ENCODE data around the gene RAPGEF1.

Gene RAPGEF1

DNA sequence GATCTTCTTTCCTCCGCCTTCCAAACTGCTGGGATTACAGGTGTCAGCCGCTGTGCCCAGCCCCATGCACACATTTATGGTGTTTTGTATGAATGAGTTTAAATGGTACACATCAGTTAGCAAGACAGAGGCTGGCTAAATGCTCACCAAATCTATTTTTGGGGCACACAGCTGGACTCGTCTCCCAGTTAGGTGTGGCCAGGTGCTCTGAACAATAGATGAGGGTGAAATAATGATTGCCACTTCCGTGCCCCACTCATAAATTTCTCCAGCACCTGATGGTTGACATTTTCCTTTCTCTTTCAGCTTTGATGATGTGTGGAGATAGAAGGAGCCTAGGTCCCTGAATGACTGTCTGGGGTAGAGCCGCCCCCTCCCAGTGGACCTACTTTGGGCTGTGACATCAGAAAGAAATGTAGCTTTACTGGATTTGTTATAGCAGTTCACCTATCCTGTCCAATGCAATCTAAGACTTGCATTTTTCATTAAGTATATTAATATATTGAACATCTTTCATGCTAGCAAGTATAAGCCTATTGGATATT is 8.6 kb upstream of the RAPGEF1 start:
- DNase-seq, result no peak

DNA sequence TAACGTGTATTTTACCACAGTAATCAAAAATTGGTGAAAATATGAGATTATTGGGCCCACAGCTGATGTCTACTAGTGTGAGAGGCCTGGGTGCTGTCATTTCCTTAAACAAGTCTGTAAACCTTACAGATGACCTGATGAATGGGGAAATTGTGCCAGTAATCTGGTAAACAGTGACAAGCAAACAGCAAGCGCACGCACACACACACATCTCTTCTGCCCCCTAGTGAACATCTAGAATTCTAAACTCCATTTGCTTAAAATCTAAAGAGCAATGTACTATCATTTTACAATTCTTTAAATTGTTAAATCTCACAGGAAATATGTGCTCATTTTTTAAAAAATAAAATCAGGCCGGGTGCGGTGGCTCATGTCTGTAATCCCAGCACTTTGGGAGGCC is 7.5 kb upstream of the RAPGEF1 start:
- DNase-seq, result peak; percentile 49

DNA sequence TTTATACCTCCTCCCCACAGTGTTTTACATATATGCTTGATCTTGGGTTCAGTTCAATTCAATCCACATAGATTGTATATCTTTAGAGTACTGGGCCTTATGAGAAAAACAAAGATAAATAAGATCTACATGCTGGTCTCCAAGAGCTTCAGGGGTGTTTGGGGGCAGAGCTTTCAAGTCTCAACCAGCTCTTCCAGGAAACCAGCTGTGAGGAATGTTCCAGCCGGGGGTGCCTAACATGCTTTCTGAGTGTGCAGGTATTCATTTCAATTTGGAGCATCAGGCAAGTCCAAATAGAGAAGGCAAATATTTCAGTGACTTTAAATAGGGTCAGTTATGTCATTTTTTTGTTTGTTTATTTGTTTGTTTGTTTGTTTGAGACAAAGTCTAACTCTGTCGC is 5.7 kb upstream of the RAPGEF1 start:
- DNase-seq, result no peak

DNA sequence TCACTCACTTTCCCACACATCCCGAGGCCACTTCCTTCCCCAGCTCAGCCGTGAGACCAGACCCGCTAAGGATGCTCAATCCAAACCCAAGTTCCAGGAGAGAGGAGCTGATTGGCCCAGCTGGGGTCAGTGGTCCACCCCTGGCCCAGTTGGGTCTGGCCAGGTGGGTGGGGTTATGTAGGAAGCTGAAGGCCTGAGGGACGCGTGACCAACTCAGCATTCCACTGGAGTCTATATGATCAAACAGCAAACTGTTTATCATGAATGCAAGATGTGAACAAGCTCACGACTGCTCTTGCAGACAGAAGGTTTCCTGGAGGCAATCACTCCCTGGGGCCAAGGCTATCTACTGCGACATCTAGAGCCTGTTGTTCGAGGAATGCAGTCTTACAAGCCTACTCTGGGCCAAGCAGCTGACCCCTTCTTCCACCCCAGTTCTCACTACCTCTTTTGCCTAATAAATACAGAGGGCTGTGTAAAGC is 4.9 kb upstream of the RAPGEF1 start:
- no peak for DNase-seq

DNA sequence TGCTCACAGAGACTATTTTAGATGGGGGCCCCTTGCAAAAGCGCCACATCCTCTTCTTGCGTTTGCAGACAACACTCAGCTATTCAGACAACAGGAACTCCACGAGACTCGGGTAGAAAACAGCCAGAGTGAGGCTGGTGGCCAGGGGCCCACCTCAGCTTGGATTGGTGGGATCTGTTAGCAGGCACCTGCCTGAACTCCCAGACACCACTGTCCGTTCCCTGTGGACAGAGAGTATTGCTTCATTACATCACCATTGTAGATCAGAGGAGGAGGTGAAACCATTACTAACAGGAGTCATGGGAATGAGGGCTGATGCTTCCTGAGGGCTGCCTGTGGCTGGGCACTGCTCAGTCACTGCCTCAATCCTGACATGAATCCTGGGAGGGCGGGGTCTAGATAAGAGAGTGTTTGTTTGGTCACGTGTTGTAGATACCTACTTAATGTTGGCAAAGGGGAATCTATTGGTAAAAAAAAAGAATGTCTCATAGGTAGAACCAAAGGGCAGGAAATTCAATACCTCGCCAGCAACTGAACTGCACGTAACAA is 4.4 kb upstream of the RAPGEF1 start:
- no peak for DNase-seq

DNA sequence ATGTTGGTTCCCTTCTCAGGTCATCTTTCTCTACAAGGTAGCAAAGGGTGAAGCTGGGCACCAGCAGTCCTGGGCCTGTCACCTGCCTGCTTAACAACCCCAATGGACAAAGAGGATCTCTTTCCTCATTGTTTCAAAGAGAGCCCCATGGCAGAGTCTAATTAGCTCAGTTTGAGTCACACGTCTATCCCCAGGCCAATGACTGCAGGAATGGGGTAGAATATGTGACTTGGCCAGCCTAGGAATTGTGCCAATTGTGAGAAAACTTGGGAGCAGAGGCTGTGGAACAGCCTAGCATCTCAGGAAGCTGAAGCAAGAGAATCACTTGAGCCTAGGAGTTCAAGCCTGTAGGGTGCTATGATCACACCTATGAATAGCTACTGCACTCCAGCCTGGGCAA is 3.6 kb upstream of the RAPGEF1 start:
- DNase-seq, result no peak

DNA sequence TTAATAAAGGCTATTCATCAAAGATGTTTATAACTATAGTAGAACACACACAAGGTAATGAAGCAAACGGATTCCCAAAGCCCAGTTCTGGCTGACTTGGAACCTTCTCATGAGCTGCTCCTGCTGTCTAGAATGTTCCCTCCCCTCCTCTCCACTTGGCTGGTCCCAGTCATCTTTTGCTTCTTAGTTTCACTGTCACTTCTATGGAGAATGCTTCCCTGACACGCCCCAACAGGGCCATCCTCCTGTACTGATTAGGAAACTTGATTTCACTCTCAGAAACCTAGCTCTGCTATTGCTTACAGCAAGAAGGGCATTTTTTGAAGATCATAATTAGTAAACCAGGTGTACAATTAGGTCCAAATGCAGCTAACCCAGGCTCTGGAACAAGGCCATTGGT is 3.2 kb upstream of the RAPGEF1 start:
- DNase-seq, result no peak

DNA sequence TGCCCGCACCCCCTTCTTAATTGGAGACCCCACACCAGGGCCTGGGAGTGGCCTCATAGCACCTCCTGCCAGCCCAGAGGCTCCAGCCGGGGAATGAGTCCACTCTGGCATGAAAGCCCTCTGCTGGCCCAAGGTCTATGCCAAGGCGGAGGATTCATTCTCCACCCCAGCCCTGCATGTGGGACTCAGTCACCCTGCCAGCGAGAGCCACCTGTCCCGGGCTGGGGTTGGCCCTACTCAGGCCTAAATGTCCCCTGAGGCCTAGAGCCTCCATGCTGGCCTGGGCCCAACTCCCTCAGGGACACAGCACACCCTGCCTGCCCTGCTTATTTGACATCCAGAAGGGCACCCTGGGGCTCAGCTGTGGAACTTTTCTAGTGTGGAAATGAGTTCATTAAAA is 1.0 kb upstream of the RAPGEF1 start:
- DNase-seq, result no peak

DNA sequence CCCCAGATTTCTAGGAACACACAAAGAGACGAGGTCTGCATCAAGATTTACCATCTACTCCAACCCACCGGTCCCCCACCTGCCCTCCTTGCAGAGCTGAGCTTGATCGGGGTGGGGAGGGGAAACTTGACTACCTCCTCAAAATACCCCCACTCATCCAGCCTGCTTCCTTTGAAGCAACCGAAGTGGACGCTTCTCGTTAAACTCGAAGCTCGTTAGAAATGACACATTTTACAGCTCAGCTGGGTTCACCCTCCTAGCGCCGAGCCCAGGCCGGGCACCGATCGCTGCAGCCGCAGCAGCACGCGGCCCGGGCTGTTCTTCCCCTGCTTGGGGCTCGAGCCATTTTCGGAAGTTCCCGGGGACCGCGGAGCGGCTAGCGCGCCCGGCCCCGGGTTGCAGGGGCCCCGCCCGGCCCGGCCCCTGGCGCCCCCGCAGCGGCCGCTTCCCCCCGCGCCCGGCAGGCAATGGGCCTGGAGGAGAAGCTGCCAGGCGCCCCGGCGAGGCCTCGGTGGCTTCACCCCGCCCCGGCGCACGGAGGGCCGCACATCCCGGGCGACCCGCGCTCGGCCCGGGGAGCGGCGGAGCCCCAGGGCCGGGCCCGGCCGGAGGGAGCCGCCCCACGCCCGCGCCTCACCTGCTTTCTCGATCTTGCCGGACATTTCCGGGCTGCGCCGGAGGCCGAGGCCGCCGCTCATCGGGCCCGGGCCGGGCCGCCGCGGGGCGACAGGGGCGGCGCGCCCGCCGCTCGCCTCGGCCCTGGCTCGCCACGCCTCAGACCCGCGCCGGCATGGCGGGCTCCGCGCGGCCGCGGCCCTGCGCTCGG is 530 bp downstream of the RAPGEF1 start:
- peak; percentile 29 for DNase-seq

DNA sequence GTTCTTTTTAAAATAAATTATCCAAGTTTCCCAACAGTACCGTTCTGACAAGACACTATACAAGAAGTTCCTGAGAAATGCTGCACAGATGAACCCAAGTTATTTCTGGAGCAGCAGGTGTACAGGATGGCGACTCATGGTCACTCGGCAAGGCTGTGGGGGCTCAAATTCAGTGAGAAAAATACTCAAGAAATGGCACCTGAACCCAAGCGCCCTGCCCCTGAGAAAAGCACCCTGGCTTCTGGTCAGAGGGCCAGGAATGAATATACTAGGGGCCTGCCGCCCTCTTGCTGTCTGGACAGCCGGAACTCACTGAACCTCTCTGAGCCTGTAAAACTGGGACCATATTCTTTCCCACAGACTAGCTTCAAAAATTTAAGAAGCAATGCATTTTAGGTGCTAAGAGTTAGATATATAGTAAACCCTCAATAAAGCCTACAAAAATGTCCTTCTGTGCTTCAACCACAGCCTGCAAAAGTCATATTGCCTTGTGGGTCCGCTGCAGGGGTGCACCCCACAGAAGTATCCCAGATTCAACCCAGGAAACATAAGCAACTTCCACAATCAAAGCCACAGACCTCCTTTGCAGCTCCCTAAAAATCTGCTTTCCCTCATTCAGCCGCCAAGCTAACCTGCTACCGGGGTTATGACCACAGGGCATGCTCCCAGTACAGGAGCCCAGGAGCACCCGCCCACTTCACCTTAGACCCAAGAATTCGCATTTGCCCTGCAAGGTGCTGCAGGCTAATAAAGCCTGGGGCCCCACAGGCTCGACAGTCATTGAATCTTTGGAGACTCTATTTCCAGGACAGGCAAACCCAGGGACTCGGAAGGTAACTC is 1.4 kb downstream of the RAPGEF1 start:
- DNase-seq, result no peak

DNA sequence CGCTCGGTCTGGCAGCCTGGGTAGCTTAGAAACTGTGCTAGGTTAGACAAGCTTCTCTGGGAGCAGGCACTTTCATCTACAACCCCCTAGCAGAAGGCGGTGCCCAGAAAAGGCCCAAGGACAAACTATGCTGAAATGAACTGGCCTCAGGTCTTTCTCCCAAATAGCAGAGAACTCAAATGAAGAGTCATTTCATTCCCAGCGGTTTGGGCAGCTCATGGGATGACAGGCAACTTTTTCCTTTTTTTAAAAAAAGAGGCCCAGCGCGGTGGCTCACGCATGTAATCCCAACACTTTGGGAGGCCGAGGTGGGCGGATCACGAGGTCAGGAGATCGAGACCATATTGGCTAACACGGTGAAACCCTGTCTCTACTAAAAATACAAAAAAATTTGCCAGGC is 2.5 kb downstream of the RAPGEF1 start:
- no peak for DNase-seq

DNA sequence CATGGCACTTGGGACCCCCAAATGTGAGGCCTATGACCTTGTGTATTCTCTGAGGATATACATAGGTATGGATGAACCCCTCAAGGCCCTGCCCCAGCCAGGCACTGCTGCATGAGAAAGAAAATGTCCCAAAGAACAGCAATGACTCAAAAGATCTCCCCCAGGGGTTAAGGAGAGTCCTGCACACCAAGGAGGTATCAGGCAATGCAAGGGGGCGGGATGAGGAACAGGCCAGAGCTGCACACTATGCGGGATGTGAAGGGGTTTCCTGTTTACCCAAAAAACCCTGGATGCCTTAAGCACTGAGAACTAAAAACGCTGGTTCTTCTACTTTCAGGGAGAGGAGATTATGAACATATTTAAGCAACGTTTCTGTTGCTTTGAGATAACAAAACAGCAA is 3.4 kb downstream of the RAPGEF1 start:
- DNase-seq, result no peak

DNA sequence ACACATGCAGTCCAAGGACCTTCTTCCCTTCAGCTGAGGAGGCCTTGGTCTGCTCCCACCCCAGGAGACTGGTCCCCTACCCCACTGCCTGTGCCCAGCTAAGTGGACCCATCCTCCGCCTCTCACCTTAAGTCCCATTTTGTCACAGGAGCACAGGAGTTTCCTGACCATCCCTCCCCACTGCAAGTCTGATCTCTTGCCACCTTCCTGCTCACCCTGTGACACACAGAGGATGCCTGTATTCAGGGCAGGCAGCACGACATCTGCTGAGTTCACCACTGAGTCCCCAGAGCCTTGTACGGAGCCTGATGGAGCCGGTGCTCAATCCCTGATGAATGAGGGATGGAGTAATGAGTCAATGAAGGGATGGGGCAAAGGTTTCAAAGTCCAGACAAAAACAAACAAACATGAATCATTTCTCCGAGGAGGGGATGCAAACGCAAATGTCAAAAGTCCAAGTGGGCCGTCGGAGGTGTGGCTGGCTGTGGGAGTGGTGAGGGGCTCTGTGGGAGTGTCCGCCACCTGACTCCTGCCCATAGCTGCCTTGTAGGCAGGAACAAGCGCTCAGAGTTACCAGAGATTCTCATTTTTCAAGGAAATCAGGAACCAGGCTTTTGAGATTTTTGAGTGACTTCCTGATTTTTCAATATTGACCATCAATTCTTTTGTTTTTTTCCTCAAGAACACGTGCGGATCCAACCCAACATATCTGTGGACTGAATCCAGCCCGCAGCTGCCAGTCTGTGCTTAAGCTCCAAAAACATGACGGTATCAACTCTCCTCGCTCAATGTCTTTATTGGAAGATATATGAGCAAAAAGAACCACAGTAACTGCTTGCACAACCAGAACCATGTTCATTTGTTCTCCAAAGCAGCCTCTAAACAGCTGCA is 4.4 kb downstream of the RAPGEF1 start:
- no peak for DNase-seq

DNA sequence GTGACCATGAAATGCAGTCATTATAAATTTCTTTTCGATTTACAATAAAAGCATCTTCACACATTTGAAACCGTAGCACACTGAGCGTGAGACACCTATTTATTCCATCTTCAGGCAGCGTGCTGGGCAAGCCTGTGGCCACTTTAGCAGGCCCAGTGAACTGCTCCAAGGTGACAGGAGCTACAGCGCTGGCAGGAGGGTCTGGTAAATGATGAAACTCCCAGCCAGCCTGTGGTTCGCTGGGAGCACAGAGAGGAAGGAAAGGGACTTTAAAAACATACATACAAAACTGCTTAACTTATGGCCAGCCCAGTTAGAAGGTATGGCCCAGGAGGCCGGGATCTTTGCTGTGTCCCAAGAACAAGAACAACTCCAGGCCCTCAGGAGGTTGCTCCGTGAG is 5.1 kb downstream of the RAPGEF1 start:
- no peak for DNase-seq

DNA sequence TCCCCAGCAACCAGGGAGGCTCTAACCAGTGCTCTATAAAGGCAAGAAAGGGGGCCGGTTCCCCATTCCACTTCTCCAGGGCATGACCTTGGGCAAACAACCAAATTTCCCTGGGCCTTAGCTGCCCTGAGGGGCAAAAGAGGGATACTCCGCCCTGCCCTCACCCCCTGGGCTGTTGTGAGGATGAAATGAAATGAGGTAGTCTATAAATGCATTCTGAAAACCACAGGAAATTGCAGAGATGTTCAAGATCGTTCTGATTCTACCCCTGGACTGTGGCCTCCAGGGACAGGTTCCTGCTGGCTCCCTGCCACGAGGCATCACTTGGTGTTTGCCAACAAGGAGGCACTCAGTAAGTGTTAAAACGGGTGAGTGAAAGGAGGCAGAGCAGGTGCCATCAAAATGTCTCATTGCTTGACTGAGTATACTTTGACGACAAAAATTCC is 5.7 kb downstream of the RAPGEF1 start:
- no peak for DNase-seq

DNA sequence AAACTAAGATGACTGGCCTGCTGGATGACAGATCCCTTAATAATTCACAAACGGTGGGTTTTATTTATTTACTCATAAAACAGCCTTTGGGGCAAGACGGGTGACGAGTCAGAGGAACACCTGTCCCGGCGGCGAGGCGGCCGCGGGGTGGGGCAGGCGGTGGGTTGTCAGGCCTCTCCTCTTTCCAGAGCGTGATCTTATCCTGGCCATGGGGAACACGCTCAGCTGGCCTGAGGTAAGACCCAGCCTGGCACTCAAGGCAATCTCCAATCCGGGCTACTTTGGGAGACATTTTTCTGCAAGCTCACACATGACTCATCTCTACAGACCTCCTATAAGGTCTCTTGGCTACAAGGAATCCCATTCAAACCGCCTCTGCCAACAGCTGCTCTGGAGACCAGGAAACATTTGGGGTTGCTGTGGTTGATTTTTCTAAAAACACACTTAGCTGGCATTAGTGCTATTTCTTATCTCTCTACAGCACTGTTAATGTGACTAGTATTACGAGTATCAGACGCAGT is 6.3 kb downstream of the RAPGEF1 start:
- no peak for DNase-seq

DNA sequence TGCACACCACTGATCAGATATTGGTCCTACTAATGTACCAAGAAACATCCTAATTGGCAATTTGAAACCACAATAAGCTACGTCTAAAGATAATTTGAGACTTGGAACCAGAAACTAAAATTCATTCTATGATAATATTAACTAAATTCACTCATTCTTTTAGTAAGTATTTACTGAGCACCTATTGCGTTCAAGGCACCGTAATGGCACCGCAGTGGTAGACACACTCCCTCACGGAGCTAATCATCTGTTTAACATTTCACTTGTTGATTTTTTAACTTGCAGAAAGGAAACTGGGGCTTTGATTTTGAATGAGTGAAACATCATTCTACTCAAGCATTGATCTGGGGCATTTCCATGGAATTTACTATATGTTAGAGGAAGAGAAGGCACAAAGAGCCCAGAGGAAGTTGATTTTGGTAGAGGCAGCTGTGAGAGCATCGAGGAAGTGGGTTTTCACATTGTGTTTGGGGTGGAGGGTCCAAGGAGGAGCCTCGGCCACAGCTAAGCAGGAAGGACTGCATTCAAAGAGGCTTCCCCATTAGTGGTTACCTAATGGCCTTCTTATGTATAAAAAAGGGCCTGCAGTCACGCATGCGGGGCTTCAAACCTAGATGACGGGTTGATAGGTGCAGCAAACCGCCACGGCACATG is 7.1 kb downstream of the RAPGEF1 start:
- no peak for DNase-seq

DNA sequence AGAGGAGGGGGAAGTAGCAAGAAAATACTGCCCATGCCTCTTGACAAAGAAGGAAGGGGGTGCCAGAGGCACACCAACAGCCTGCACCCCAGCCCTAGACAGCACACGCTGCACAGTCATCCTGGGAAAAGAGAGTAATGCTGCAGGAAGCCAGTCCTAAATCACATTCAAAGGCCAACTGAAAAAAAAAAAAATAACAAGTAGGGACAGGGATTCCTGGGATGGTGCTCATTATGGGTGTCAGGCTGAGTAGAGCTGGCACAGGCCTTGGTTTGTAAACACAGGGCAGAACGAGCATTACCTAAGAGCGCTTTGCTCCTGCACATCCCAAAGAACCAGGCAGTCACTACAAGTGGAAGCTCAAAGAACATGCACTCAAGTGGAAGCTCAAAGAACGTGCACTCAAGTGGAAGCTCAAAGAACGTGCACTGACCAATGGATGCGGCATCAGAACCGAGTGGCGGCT is 7.8 kb downstream of the RAPGEF1 start:
- no peak for DNase-seq

DNA sequence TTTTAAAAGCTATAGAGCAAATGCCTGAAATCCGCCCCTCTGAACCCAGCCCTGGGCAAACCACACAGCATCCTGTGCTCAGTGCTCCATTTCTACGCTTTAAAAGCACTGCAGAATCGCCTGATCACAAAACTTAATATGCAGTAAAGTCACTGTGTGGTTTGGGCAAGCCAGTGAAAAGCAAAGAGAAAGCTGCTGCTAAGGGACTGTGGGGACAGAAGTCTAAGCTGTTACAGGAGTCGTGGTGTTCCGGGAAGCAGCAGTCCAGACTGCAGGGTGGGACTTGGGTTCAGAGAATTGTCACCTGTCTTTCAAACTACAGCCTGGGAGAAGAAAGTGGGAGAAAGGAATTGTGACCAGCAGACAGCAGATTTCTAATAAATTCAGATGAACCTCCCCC is 8.2 kb downstream of the RAPGEF1 start:
- no peak for DNase-seq

DNA sequence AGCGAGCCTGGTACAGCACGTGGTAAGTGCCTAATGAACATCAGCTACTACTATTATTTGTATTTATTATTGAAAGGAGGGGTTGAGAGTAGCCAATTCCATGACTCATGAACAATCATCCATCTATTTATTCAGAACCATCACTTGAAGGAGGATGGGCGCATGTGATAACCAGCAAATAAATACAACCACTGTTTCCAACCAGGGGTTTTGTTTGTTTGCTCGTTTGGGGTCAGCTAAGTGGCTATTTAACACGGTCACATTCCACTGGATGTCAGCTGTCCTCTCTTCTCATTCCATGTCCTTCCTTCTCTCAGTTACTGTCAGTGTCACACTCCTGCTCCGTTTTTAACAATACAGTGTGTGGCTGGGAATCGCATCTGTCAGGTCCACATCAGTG is 8.6 kb downstream of the RAPGEF1 start:
- no peak for DNase-seq

DNA sequence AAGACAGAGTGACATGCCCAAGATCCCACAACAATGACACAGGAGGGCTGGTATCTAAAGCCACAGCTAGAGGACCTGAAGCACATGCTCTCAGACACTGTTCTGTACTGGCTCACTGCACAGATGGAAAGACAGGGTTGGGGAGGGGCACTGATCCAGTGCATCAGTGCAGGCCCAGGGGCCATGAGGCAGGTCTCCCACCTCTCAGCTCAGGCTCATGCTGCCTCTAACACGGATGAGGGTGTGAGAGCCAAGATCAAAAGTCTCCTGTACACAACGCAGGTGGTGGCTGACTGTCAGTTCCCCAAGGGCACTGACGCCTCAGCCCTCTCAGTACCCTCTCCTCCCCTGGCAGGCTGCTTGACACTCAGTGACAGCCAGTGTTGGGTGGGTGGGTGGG is 10.9 kb downstream of the RAPGEF1 start:
- no peak for DNase-seq

DNA sequence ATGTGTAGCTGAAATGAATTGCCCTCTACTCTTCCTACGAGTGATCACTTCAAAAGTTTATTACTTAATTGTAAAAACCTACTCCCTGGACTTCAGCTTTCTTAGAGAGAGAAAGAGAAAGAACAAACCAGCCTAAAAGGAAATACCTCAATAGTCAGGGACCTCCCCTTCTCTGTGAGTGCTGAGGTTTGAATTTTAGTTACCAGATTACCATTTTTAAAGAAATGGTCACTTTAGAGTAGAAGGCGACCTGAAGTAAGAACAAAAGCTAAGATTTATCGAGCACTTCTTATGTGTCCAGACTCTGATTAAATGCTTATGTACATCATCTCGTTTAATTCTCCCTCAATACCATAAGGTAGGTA is 11.3 kb downstream of the RAPGEF1 start:
- no peak for DNase-seq

Measured in midbrain (tissue), 1 donor.